GM12872 (cell line): ENCODE results near the gene TFEB.

Source experiments
- CTCF ChIP-seq: IDR thresholded peaks from 3 replicates; pipeline ENCODE4 v1.5.1; 2011; ENCODE audit warnings: low read depth, mild to moderate bottlenecking, low read length, moderate library complexity; ENCODE audit not compliant: insufficient read depth

TFEB gene

GRCh38 chr6:41699063-41699462, 36.3 kb downstream of the TFEB start:
- no peak for TF ChIP-seq CTCF

- no peak for TF ChIP-seq CTCF
Observed at GRCh38 chr6:41697861-41698781, 37.3 kb downstream of the TFEB start.

- TF ChIP-seq CTCF = no peak
Observed at GRCh38 chr6:41696788-41697187, 38.6 kb downstream of the TFEB start.

- no peak for TF ChIP-seq CTCF
Observed at GRCh38 chr6:41695825-41696224, 39.6 kb downstream of the TFEB start.

- no peak for TF ChIP-seq CTCF
Observed at GRCh38 chr6:41694815-41695526, 40.4 kb downstream of the TFEB start.

GRCh38 chr6:41693281-41694240, 41.8 kb downstream of the TFEB start:
- TF ChIP-seq CTCF = no peak

- TF ChIP-seq CTCF = no peak
Observed at GRCh38 chr6:41692730-41693129, 42.7 kb downstream of the TFEB start.
